Ovary (tissue), 10 donors: ENCODE results near the gene PPP1R13B. TPM values are rescaled to one million over a fixed set of nuclear protein-coding genes. Genes with fewer than 3 reads are reported as not detected.

Experiments
- DNase-seq, 5 donors: peaks; one replicate each; pipeline ENCODE4 v3.0.0-alpha.2; 2019 to 2020
- H3K27ac ChIP-seq, 2 donors: fragments of 200-600 bp; one replicate each; pipeline versions ENCODE4 v1.5.1 to v1.8.0; 2019 to 2022
- H3K27me3 ChIP-seq: fragments of 200-600 bp; one replicate; pipeline ENCODE4 v1.8.0; 2022
- H3K36me3 ChIP-seq: fragments of 200-600 bp; sonication (generic); one replicate; pipeline ENCODE4 v1.5.1; 2019
- H3K4me1 ChIP-seq: one replicate; pipeline ENCODE4 v1.8.1; 2013; ENCODE audit warnings: mild to moderate bottlenecking, moderate library complexity; ENCODE audit not compliant: insufficient read depth
- H3K4me3 ChIP-seq: fragments of 200-600 bp; sonication (generic); one replicate; pipeline ENCODE4 v1.5.1; 2017
- H3K9me3 ChIP-seq, 2 donors: fragments of 200-600 bp in 1 of 2; sonication (generic) in 1 of 2; one replicate each; pipeline versions ENCODE4 v1.5.1 to v1.8.1; 2013 to 2019; ENCODE audit warnings: mild to moderate bottlenecking in 1 of 2, moderate library complexity in 1 of 2
- EP300 ChIP-seq: sonication (generic); formaldehyde crosslinking; IDR thresholded peaks from one replicate; pipeline ENCODE4 v1.6.1; 2017; ENCODE audit warnings: antibody characterized with exemption
- POLR2A ChIP-seq: fragments of 450-650 bp; IDR thresholded peaks from one replicate; pipeline ENCODE4 v1.6.1; 2017; ENCODE audit warnings: antibody characterized with exemption, mild to moderate bottlenecking, moderate library complexity
- WGBS, 3 donors: extraction: QIAGEN DNeasy Blood & Tissue Kit in 1 of 3; methylation state at CpG; one replicate each; pipeline versions ENCODE4 v1.1.5 to v1.1.7; 2013 to 2017; 5-methylcytosine and 5-hydroxymethylcytosine counted together
- intact Hi-C, 4 donors: fragments of 100-400 bp; cut with DNase I; formaldehyde crosslinking; loops; one replicate each; pipeline versions ENCODE4 v1.11.0 to v1.15.1; 2022 to 2023
- long read RNA-seq, 3 donors: library from polyadenylated mRNA in 2 of 3; unstranded in 2 of 3; transcript quantifications; one replicate each; pipeline ENCODE4 v2.0.0 and lab custom pipeline, GENCODE V29; 2021 to 2026
- polyA plus RNA-seq, 2 donors: library from polyadenylated mRNA; stranded (reverse); fragments of 200-250 nt in 1 of 2; fragments of 350-450 nt in 1 of 2; fragmentation: Illumina TruSeq in 1 of 2; extraction: RNeasy Lipid Tissue Mini Kit (QIAGEN cat#74804) in 1 of 2; gene quantifications; one replicate each; pipeline ENCODE4 v1.2.3, GENCODE V29; 2013 to 2014
- total RNA-seq, 7 donors: library from RNA; depleted of rRNA in 2 of 7; stranded (reverse); fragments of >200 nt in 2 of 7; fragmentation: NEBNext Ultra II Directional in 3 of 7; extraction: Animal tissue kit (Norgen Biotek cat#: 25700) in 3 of 7; gene quantifications; one replicate each; pipeline versions ENCODE4 v1.1.0 to v1.2.4, GENCODE V29; 2016 to 2023
- TF ChIP-seq, protein P1 (sequence below), 3 donors: fragments of 450-650 bp in 2 of 3; fragments of 200-600 bp in 1 of 3; IDR thresholded peaks; one replicate each; pipeline versions ENCODE4 v1.5.1 to v1.8.0; 2016 to 2022; ENCODE audit warnings: antibody characterized with exemption in 3 of 3, mild to moderate bottlenecking in 1 of 3
- donor health status: DM: no; HTN: no; CAD: no; lungs with moderate emphysema.
- donor health status: DM: no; HTN: no; CAD: no.
- donor health status: Bipolar disorder and iron deficiency.
- donor health status: DM: yes; HTN: yes; CAD: no.
- donor health status: DM: no; HTN: no; CAD: no.
- donor health status: DM: yes; HTN: yes; CAD: no.

PPP1R13B gene, protein sequence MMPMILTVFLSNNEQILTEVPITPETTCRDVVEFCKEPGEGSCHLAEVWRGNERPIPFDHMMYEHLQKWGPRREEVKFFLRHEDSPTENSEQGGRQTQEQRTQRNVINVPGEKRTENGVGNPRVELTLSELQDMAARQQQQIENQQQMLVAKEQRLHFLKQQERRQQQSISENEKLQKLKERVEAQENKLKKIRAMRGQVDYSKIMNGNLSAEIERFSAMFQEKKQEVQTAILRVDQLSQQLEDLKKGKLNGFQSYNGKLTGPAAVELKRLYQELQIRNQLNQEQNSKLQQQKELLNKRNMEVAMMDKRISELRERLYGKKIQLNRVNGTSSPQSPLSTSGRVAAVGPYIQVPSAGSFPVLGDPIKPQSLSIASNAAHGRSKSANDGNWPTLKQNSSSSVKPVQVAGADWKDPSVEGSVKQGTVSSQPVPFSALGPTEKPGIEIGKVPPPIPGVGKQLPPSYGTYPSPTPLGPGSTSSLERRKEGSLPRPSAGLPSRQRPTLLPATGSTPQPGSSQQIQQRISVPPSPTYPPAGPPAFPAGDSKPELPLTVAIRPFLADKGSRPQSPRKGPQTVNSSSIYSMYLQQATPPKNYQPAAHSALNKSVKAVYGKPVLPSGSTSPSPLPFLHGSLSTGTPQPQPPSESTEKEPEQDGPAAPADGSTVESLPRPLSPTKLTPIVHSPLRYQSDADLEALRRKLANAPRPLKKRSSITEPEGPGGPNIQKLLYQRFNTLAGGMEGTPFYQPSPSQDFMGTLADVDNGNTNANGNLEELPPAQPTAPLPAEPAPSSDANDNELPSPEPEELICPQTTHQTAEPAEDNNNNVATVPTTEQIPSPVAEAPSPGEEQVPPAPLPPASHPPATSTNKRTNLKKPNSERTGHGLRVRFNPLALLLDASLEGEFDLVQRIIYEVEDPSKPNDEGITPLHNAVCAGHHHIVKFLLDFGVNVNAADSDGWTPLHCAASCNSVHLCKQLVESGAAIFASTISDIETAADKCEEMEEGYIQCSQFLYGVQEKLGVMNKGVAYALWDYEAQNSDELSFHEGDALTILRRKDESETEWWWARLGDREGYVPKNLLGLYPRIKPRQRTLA
- total RNA-seq (10 to 100 TPM; 15.0 to 64.8 (median 48.7) TPM), polyA plus RNA-seq (10 to 100 TPM; 17.9 to 27.5 TPM)
- long read RNA-seq, donor 1, transcript PPP1R13B-213 (5 exons, 970 nt), result major isoform, 7 of 28 reads
- long read RNA-seq, donor 1, partial matches to known transcripts, result 11 of 28 reads
- long read RNA-seq, donor 1, other reads (novel, unspliced or antisense), result 9 of 28 reads
- long read RNA-seq, donor 2, transcript PPP1R13B-210 (2 exons, 3,137 nt), result major isoform, 21 of 39 reads
- long read RNA-seq, donor 2, partial matches to known transcripts, result 16 of 39 reads
- long read RNA-seq, donor 2, other reads (novel, unspliced or antisense), result 0 of 39 reads
- long read RNA-seq, donor 3, full-length matches to known transcripts, result 6 of 16 reads
- long read RNA-seq, donor 3, partial matches to known transcripts, result 3 of 16 reads
- long read RNA-seq, donor 3, other reads (novel, unspliced or antisense), result 7 of 16 reads

DNA sequence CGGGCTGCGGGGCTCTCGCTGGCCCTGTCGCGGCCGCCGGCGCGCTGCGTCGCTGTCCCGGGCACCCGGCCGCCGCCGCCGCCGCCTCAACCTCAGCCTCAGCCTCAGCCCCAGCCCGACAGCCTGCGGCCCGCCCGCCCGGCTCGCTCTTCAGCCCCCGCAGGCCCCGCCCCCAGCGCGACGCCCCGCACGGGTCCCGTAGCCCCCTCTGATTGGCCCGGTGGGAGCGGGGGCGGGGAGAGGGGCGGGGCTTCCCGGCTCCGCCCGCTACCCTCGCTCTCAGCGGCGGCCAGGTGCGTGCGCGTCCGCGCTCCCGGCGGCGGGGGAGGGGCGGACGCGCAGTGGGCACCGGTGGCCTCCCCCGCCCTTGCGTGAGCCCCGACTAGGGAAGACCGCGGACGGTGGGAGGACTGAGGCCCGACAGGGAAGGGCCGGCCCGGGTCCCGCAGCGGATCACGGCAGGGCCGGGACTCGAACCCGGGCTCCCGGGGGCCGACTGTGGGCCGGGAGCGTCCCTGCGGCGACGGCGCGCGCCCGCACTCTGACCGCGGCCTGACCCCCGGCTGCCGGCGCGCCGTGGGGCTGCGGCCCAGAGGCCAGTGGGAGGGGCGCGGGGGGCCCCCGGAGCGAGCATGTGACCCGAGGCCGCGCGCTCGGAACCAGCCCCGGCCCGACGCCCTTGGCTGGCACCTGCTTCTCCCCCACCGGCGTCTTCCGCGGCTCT, at the start of gene PPP1R13B:
TSS of gene PPP1R13B (minus strand) at position 125 of the 724 bp plus-strand sequence. CDS start 268 bp downstream, outside the sequence.
- 0 to 3% (median 1%) methylated on average over 25 to 104 of the region's 104 CpGs for whole genome bisulfite sequencing, 3 donors
- no peaks in the 10 kb centered on the region for H3K36me3 ChIP-seq
- H3K4me3 ChIP-seq, result peak within 1 kb of the TSS; percentile 69
- no peaks in the 10 kb centered on the region for H3K27me3 ChIP-seq
- intact Hi-C loops, result no loop called here
- H3K27ac ChIP-seq, result peak within 1 kb of the TSS; percentile 81 to 97
- peak; percentile 94 to 97 (median 96) for DNase-seq
- peaks cover 4% of the 10 kb centered on the region for H3K4me1 ChIP-seq
- TF ChIP-seq EP300 (no peak), POLR2A (no peak)
- TF ChIP-seq, protein P1, sequence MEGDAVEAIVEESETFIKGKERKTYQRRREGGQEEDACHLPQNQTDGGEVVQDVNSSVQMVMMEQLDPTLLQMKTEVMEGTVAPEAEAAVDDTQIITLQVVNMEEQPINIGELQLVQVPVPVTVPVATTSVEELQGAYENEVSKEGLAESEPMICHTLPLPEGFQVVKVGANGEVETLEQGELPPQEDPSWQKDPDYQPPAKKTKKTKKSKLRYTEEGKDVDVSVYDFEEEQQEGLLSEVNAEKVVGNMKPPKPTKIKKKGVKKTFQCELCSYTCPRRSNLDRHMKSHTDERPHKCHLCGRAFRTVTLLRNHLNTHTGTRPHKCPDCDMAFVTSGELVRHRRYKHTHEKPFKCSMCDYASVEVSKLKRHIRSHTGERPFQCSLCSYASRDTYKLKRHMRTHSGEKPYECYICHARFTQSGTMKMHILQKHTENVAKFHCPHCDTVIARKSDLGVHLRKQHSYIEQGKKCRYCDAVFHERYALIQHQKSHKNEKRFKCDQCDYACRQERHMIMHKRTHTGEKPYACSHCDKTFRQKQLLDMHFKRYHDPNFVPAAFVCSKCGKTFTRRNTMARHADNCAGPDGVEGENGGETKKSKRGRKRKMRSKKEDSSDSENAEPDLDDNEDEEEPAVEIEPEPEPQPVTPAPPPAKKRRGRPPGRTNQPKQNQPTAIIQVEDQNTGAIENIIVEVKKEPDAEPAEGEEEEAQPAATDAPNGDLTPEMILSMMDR (IDR thresholded peaks at IDR 0.05), result peak in 1 of 3 donors; percentile 15
- H3K9me3 ChIP-seq, result no peaks in the 10 kb centered on the region

DNA sequence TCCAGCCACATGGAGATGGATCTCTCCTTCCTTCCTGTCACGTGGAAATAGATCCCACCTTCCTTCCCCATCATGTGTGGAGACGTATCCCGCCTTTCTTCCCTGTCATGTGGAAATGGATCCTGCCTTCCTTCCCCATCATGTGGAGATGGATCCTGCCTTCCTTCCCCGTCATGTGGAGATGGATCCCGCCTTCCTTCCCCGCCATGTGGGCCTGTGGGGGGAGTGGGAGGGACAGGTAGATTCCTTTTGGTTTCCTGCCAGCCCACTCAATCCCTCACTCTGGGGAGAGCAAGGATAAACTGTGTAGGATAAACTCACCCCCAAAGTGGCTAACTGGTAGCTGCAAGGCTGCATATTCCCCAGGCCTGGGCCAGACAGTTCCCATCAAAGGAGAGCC, 49.2 kb upstream of the PPP1R13B start:
- TF ChIP-seq POLR2A (no peak), EP300 (no peak)
- TF ChIP-seq, protein P1 (IDR thresholded peaks at IDR 0.05), result no peak
- Histone ChIP-seq H3K4me1 (no peaks in the 10 kb centered on the region), H3K27me3 (no peaks in the 10 kb centered on the region), H3K27ac (no peak overlapping the region), H3K36me3 (no peaks in the 10 kb centered on the region), H3K4me3 (no peak overlapping the region), H3K9me3 (no peaks in the 10 kb centered on the region)
- intact Hi-C loops, result loop anchor here in 3 of 4 donors (5.0 to 10.0 kb wide), 2 partner anchors 89 to 92 kb away; no protein-coding TSS in a partner anchor
- 69 to 77% (median 69%) methylated on average over 6 of the region's 6 CpGs for WGBS, 3 donors
- no peak for DNase-seq

DNA sequence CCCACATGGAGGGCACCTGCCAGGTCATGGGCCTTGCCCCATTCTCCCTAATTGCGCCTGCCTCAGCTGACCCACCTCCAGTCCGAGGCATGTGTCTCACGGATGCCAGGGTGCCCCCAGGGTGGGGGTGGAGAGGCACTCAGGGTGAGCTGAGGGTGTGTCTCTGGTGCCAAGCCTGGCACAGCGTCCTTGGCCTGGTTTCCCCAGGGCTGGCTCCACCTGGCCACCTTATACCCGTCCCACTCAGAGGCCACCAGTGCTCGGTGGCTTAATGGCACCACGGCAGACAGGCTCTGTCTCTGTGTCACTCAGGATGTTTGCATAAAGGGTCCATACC, 47.3 kb upstream of the PPP1R13B start:
- Histone ChIP-seq H3K4me3 (no peak overlapping the region), H3K9me3 (no peaks in the 10 kb centered on the region), H3K27ac (no peak overlapping the region), H3K4me1 (peaks cover 4% of the 10 kb centered on the region), H3K27me3 (no peaks in the 10 kb centered on the region), H3K36me3 (no peaks in the 10 kb centered on the region)
- no peak for DNase-seq
- WGBS, 3 donors, result 87 to 92% (median 91%) methylated on average over 6 to 7 of the region's 7 CpGs
- intact Hi-C loops, result loop anchor here in 3 of 4 donors (5.0 to 10.0 kb wide), 2 partner anchors 87 to 90 kb away; no protein-coding TSS in a partner anchor
- TF ChIP-seq, protein P1 (IDR thresholded peaks at IDR 0.05), result no peak
- no peak for TF ChIP-seq POLR2A
- no peak for TF ChIP-seq EP300
